Common myeloid progenitor, CD34-positive (primary cell): ENCODE results near the gene HOXD10.

Experiments
- CTCF ChIA-PET: fragments of 350-600 bp; sonication (Branson Sonifier 250); formaldehyde crosslinking; loops from one replicate; lab custom pipeline; 2021; ENCODE audit warnings: antibody characterized with exemption; lab: Charles Lee
- POLR2A ChIA-PET: fragments of 350-600 bp; sonication (Branson Sonifier 250); formaldehyde crosslinking; loops from one replicate; lab custom pipeline; 2021; ENCODE audit warnings: antibody characterized with exemption; lab: Charles Lee
- DNase-seq, 3 donors: peaks; one replicate each; pipeline versions ENCODE4 v3.0.0 to v3.0.0-alpha.2; 2013
- H3K27ac ChIP-seq, 2 experiments: 1 replicate in 1 of 2; 2 replicates in 1 of 2; pipeline ENCODE4 v1.7.0; 2013; ENCODE audit warnings: inconsistent platforms in 2 of 2, low read length in 2 of 2, mild to moderate bottlenecking in 2 of 2, low read depth in 1 of 2, moderate library complexity in 1 of 2; ENCODE audit not compliant: severe bottlenecking in 2 of 2, insufficient read depth in 1 of 2, poor library complexity in 1 of 2
- H3K27me3 ChIP-seq, 5 experiments: replicated peaks in 2 of 5; 1 replicate in 3 of 5; 2 replicates in 2 of 5; pipeline versions ENCODE4 v1.6.1 to v1.7.0; 2013; ENCODE audit warnings: low read length in 4 of 5, mild to moderate bottlenecking in 2 of 5, moderate library complexity in 2 of 5, inconsistent platforms in 1 of 5; ENCODE audit not compliant: insufficient read depth in 5 of 5, control insufficient read depth in 4 of 5
- H3K36me3 ChIP-seq, 4 experiments: 1 replicate in 2 of 4; 2 replicates in 2 of 4; pipeline versions ENCODE4 v1.6.1 to v1.7.0; 2013; ENCODE audit warnings: low read length in 3 of 4, control low read depth in 1 of 4, mild to moderate bottlenecking in 1 of 4; ENCODE audit not compliant: control insufficient read depth in 4 of 4, insufficient read depth in 4 of 4
- H3K4me1 ChIP-seq, 4 experiments: 1 replicate in 3 of 4; 2 replicates in 1 of 4; pipeline versions ENCODE4 v1.6.1 to v1.7.1; 2013; ENCODE audit warnings: low read length in 3 of 4, mild to moderate bottlenecking in 3 of 4, control low read depth in 1 of 4, inconsistent platforms in 1 of 4, moderate library complexity in 1 of 4; ENCODE audit not compliant: control insufficient read depth in 4 of 4, insufficient read depth in 4 of 4; ENCODE audit errors: control extremely low read depth in 1 of 4
- H3K4me3 ChIP-seq, 7 experiments: 1 replicate in 4 of 7; 2 replicates in 3 of 7; pipeline versions ENCODE4 v1.5.1 to v1.7.0; 2013; ENCODE audit warnings: mild to moderate bottlenecking in 7 of 7, low read length in 6 of 7, moderate library complexity in 6 of 7, inconsistent platforms in 2 of 7, low read depth in 2 of 7, control low read depth in 1 of 7; ENCODE audit not compliant: insufficient read depth in 4 of 7, control insufficient read depth in 1 of 7; ENCODE audit errors: extremely low read depth in 1 of 7
- H3K9me3 ChIP-seq, 5 experiments: 1 replicate in 4 of 5; 2 replicates in 1 of 5; pipeline versions ENCODE4 v1.6.1 to v1.7.1; 2013; ENCODE audit warnings: low read length in 4 of 5, mild to moderate bottlenecking in 2 of 5, inconsistent platforms in 1 of 5, low read depth in 1 of 5, moderate library complexity in 1 of 5; ENCODE audit not compliant: control insufficient read depth in 4 of 5, insufficient read depth in 2 of 5; ENCODE audit errors: control extremely low read depth in 1 of 5
- WGBS: methylation state at CpG from one replicate; pipeline ENCODE4 v1.1.5; 2013; ENCODE audit not compliant: insufficient coverage; 5-methylcytosine and 5-hydroxymethylcytosine counted together

HOXD10 gene

DNA sequence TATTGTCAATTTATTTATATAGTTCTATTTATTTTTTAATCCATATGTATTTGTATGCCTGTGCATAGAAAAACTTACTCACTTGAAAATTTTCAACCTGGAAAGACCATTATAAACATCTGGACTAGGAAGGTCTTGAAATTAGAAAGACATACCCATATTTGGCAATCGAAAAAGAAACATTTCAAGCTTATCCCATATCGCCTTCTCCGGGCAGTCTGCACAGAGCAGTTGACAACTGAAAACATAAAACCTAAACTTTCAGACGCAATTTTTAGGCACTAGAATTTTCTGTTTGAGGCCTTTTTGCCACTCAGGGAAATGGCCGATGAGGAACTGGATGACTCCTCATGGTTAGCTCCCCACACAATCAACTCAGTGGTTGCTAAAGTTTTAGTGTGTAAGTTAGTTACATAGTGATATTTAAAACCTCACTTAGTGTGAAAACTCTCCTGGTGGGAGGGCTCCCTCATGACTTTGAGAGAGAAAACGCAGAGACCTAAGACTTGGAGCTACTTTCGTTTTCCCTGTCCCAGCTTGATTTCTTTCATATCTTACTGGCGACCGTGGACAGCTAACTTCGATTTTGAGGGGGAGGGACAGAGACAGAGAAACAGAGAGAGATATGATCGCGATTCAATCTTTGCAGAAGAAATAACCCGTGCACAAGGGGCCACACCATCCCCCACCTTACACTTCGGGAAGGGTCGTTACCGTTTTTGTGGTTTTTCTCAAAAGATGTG lies 20.2 kb upstream of the HOXD10 start:
- no peak overlapping the region for H3K27ac ChIP-seq
- WGBS = 3% methylated on average over 12 of the region's 16 CpGs
- H3K4me3 ChIP-seq = peak overlapping the region in 6 of 7 experiments; percentile 27 to 56 (median 50)
- no peaks in the 10 kb centered on the region for H3K36me3 ChIP-seq
- peaks cover 7 to 23% (median 19%) of the 10 kb centered on the region in 4 experiments for H3K4me1 ChIP-seq
- ChIA-PET POLR2A (interaction anchor here (1.0 kb wide), 1 partner anchor 17 kb away, joined by 4 read pairs; no protein-coding TSS in a partner anchor), CTCF (interaction anchor here (0.6 to 4.9 kb wide), 18 partner anchors 8 to 1059 kb away, joined by 3 to 27 read pairs (median 5); partner anchors contain the start of gene HOXD9)
- H3K27me3 ChIP-seq = peaks cover 26 to 99% (median 78%) of the 10 kb centered on the region in 5 experiments
- H3K9me3 ChIP-seq = peaks cover 0 to 13% (median 0%) of the 10 kb centered on the region in 5 experiments
- DNase-seq = peak in 2 of 3 donors; percentile 63 to 70

GRCh38 chr2:176096986-176097819 lies 19.4 kb upstream of the HOXD10 start:
- WGBS = under 1% methylated on average over 33 of the region's 45 CpGs
- CTCF ChIA-PET = interaction anchor here (0.7 to 4.9 kb wide), 28 partner anchors 9 to 1372 kb away, joined by 3 to 27 read pairs (median 4); no protein-coding TSS in a partner anchor
- Histone ChIP-seq H3K4me1 (peaks cover 7 to 23% (median 19%) of the 10 kb centered on the region in 4 experiments), H3K9me3 (peaks cover 0 to 13% (median 0%) of the 10 kb centered on the region in 5 experiments), H3K36me3 (no peaks in the 10 kb centered on the region), H3K27ac (no peak overlapping the region), H3K27me3 (peaks cover 34 to 99% (median 78%) of the 10 kb centered on the region in 5 experiments), H3K4me3 (peak overlapping the region in 6 of 7 experiments; percentile 27 to 57 (median 52))
- DNase-seq = peak; percentile 65 to 74 (median 71)
- POLR2A ChIA-PET = interaction anchor here (0.6 to 1.0 kb wide), 2 partner anchors 16 to 585 kb away, joined by 4 to 5 read pairs; no protein-coding TSS in a partner anchor

DNA sequence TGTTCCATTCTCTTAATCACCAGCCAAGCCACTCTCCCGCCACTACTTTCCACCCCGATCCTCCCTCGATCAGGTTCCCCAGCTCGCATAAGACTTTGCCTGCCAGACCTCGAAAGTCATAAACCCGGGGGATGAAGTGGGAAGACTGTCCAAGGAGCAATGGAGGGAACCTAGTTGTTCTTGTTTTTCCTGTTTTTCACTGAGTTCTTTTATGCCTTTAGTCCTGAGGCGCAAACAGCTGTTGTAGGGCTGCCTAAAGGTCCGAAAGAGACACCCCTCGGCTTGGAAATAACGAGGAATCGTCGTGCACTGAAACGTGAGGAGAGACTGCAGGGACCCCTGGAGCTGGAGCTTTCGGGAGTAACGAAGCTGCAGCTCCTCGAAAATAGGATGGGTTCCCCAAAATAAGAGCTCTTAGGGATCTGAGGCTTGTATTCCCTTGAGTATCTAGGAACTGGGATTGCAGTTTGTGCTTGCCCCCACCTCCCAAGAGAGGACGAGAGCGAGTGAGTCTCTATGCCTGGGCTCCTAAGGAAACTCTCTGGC lies 18.7 kb upstream of the HOXD10 start:
- DNase-seq = no peak
- Histone ChIP-seq H3K4me3 (peak overlapping the region in 1 of 7 experiments; percentile 56), H3K27ac (no peak overlapping the region), H3K4me1 (peaks cover 7 to 23% (median 17%) of the 10 kb centered on the region in 4 experiments), H3K27me3 (peaks cover 41 to 100% (median 83%) of the 10 kb centered on the region in 5 experiments), H3K9me3 (peaks cover 0 to 13% (median 0%) of the 10 kb centered on the region in 5 experiments), H3K36me3 (no peaks in the 10 kb centered on the region)
- POLR2A ChIA-PET = interaction anchor here (0.6 kb wide), 1 partner anchor 585 kb away, joined by 5 read pairs; no protein-coding TSS in a partner anchor
- WGBS = 5% methylated on average over 16 of the region's 18 CpGs
- CTCF ChIA-PET = interaction anchor here (0.7 to 4.9 kb wide), 23 partner anchors 8 to 1373 kb away, joined by 3 to 27 read pairs (median 4); no protein-coding TSS in a partner anchor

DNA sequence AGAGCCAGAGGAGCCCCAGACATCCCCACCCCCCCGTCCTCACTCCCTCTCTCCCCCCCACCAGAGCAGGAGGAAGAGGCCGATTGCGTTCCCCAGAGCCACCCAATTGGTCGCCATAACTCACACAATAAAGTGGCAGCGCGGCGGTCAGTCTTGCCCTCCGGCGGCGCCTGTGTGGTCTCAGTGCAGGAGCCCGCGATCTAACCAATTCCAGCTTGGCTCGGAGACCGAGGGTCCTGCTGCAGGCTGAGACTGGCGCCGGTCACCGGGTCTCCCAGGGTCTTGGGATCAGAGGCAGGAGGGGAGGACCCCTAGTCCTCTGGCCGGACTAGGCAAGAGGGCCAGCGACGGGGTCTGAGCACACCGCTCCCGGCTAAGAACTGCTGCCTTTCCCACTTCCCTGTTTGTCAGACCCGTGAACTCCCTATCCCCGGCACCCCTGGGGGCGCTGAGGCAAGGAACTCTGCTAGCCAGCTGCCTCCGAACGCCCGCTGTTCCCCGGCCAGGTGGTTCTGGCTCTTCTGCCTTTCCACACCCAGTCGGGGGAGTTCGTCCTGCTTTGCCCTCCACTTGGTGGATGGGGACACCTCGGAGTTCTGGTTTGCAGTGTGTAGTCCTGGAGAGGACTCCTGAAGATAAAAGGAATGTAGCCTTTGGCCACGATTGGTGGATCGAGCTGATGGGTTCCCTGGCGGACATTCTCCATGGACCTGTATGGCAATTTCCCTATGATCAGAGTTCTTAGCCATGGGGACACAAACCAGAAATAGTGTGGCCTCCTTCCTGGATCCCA lies 18.0 kb upstream of the HOXD10 start:
- Histone ChIP-seq H3K27me3 (peaks cover 39 to 100% (median 82%) of the 10 kb centered on the region in 5 experiments), H3K4me1 (peaks cover 7 to 19% (median 13%) of the 10 kb centered on the region in 4 experiments), H3K9me3 (peaks cover 0 to 9% (median 0%) of the 10 kb centered on the region in 5 experiments), H3K4me3 (no peak overlapping the region), H3K27ac (no peak overlapping the region), H3K36me3 (no peaks in the 10 kb centered on the region)
- WGBS = 5% methylated on average over 32 of the region's 35 CpGs
- no peak for DNase-seq
- ChIA-PET CTCF (interaction anchor here (0.7 to 4.9 kb wide), 19 partner anchors 8 to 1061 kb away, joined by 3 to 27 read pairs (median 5); no protein-coding TSS in a partner anchor), POLR2A (no interaction called here)

DNA sequence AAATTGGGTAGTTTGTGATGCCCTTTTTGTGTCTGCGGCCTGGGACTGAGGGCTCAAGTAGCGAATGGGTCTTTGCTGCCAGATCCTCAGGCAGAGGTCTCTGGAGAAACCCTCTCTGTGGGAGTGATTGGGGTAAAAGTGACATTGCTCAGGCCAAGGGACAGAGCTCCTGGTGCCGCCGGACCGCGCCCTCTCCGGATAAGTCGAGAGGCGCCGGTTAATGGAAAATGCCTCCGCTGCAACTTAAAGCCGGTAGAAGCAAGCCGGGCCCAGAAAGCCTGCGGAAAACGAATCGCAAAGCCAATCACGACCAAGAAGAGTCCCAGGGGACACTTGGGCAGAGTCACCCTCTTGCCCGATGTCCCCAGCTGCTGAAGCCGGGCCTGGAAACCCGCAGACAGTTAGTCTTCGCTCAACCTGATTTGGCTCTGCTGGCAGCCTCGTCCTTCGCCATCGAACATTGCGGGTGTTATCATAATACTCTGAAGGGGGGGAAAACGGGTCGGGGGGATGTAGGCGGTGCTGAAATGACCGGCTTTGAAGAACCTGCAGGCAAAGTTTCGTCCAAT lies 17.3 kb upstream of the HOXD10 start:
- H3K4me1 ChIP-seq = peaks cover 7 to 19% (median 13%) of the 10 kb centered on the region in 4 experiments
- H3K9me3 ChIP-seq = peaks cover 0 to 7% (median 0%) of the 10 kb centered on the region in 5 experiments
- H3K27me3 ChIP-seq = peaks cover 33 to 100% (median 82%) of the 10 kb centered on the region in 5 experiments
- DNase-seq = no peak
- no peaks in the 10 kb centered on the region for H3K36me3 ChIP-seq
- H3K27ac ChIP-seq = no peak overlapping the region
- WGBS = 8% methylated on average over 28 of the region's 30 CpGs
- POLR2A ChIA-PET = no interaction called here
- no peak overlapping the region for H3K4me3 ChIP-seq
- CTCF ChIA-PET = interaction anchor here (1.0 to 4.9 kb wide), 4 partner anchors 11 to 848 kb away, joined by 3 to 27 read pairs (median 7); no protein-coding TSS in a partner anchor
